ENCODE results near the gene WBP2.

The WBP2 gene

GRCh38 chr17:75830164-75831031 is 24.7 kb downstream of the WBP2 start:
- no peak for DNase-seq (ENCODE audit: low read depth in 2 of 3, low spot score in 1 of 3)

GRCh38 chr17:75829747-75830146 is 25.4 kb downstream of the WBP2 start:
- no peak for DNase-seq (ENCODE audit: low read depth in 2 of 3, low spot score in 1 of 3)

- DNase-seq (ENCODE audit: low read depth in 2 of 3, low spot score in 1 of 3): no peak
Observed at GRCh38 chr17:75828741-75829140, 26.4 kb downstream of the WBP2 start.

GRCh38 chr17:75828076-75828400 is 27.1 kb downstream of the WBP2 start:
- no peak for DNase-seq (ENCODE audit: low read depth in 2 of 3, low spot score in 1 of 3)

DNA sequence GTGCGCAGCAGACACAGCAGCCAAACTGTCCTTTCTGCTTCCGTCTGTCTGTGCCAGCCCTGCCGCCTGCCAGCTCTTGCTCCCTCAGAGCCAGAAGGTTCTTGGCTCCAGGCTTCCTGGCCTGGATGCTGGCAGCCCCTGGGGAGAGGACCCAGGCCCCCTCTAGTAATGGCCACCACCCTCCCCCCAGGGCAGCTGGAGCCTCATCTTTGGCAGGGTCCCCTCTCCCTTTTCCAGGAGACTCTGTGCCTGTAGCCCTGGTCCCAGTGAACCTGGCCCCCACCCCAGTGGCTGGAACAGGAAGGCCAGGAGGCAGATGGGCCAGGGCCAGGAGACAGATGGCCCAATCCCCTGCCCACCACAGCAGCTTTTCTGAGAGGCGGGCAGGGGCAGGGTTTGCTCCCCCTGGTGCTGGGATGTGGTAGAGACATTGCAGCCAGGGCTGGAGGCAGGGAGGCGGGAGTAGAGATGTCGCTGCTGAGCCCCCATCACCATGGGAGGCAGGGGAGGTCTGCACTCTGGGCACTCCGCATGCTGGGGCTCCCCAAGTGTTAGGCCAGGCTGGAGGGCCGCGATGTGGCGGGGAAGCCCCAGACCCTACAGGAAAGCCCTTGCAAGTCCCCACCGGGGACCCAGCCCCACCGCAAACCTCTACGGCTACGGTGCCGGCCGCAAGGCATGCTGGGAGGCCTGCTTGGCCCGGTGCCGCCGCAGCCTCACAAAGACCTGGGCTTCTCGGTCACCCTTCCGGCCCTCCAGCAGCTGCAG is 27.6 kb downstream of the WBP2 start:
- peak; percentile 43 to 73 (median 47) for DNase-seq (ENCODE audit: low read depth in 2 of 3, low spot score in 1 of 3)

DNA sequence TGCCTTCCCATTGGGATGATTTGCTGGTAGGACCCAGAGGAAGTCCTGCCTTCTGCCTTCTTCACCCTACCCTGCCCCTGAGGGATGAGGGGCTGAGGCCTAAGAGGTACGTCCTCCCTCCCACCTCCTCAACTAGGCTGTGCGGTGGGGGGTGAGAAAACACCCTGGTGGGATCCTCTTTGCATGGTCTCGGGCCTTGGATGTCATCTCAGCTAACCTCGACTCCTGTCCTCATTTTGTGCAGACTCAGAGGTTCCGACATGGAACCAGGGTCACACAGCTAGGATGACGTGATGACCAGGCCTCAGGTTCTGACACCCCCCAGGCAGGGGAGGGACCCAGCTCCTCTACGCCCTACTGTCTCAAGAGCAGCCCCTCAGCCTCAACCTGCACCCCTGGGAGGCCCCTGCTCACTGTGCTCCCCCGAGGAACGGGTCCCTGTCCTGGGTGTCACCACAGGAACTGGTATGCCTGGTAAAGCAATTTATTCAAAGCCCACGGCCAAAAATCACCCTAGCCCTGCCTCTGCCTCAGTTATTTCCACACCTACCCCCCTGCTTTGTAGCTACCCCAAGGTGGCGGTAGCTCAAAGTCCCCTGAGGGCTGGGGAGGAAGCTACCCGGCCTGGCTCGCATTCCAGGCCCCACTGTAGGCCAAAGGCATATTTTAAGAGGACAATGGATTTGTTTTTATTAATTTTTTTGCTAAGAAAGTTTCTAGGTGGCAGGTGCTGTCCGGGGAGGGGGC is 28.4 kb downstream of the WBP2 start:
- no peak for DNase-seq (ENCODE audit: low read depth in 2 of 3, low spot score in 1 of 3)

- DNase-seq (ENCODE audit: low read depth in 2 of 3, low spot score in 1 of 3): no peak
Observed at GRCh38 chr17:75825748-75826370, 29.3 kb downstream of the WBP2 start.

- no peak for DNase-seq (ENCODE audit: low read depth in 2 of 3, low spot score in 1 of 3)
Observed at GRCh38 chr17:75825149-75825552, 30.0 kb downstream of the WBP2 start.

GRCh38 chr17:75824666-75825065 is 30.5 kb downstream of the WBP2 start:
- DNase-seq (ENCODE audit: low read depth in 2 of 3, low spot score in 1 of 3): no peak

GRCh38 chr17:75824050-75824552 is 31.0 kb downstream of the WBP2 start:
- DNase-seq (ENCODE audit: low read depth in 2 of 3, low spot score in 1 of 3): no peak

- DNase-seq (ENCODE audit: low read depth in 2 of 3, low spot score in 1 of 3): no peak
Observed at GRCh38 chr17:75823257-75824041, 31.7 kb downstream of the WBP2 start.

- no peak for DNase-seq (ENCODE audit: low read depth in 2 of 3, low spot score in 1 of 3)
Observed at GRCh38 chr17:75822800-75823166, 32.4 kb downstream of the WBP2 start.

- no peak for DNase-seq (ENCODE audit: low read depth in 2 of 3, low spot score in 1 of 3)
Observed at GRCh38 chr17:75822119-75822799, 32.9 kb downstream of the WBP2 start.

- DNase-seq (ENCODE audit: low read depth in 2 of 3, low spot score in 1 of 3): no peak
Observed at GRCh38 chr17:75821552-75821951, 33.6 kb downstream of the WBP2 start.

DNA sequence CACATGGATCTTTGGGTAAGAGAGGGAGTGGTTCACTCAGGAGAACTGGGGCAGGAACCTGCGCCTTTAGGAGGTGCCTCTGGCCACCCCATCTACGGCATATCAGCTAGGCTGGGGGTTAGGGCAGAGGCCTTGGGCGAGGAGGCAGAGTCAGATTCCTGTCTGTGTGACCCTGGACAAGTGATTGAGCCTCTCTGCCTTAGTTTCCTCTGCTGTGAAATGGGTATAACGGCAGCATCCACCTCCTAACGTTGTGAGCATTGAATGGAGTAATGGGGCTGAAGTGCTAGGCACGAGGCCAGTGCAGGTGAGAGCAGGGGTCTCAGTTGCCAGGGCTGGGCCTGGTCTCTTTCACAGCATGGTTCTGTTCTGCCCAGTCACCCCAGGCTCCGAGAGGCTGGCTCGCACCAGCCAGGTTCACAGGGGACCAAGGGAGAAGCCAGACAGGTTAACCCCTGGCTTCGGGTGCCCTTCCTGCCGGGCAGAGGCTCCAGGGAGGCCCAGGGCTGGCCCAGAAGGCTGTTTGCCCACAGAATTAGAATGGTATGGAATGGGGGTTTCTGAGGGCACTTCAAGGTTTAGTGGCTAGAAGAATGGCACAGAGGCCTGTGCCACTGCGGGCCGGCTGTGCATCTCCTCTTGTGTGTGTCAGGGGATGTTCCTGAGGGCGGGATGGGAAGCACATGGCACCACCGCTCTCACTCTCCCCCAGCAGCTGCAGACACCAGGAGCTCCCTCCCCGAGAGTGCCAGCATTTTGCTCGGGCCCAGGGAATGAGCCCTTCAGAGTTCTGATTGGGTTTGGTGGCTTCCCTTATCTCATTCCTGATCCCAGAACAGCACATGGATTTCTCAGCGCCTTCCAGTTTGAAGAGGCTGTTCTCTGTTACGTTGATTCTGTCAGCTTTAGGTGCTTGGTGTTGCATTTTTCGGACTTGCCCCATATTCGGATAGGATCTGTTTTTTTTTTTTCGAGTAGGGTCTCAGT is 34.7 kb downstream of the WBP2 start:
- DNase-seq (ENCODE audit: low read depth in 2 of 3, low spot score in 1 of 3): no peak

DNA sequence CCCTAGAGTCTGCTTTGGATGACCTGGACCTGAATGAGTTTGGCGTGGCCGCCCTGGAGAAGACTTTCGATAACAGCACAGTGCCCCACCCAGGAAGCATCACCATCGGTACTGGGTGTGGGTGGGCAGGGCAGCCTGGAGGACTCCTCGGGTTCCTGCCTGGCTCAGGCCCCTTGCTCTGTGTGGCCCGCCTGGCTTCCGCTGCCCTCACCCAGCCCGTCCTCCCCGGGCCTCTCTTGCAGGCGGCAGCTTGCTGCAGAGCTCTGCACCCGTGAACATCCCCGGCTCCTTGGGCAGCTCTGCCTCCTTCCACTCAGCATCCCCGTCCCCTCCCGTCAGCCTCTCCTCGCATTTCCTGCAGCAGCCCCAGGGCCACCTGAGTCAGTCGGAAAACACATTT is 35.5 kb downstream of the WBP2 start:
- no peak for DNase-seq (ENCODE audit: low read depth in 2 of 3, low spot score in 1 of 3)

DNA sequence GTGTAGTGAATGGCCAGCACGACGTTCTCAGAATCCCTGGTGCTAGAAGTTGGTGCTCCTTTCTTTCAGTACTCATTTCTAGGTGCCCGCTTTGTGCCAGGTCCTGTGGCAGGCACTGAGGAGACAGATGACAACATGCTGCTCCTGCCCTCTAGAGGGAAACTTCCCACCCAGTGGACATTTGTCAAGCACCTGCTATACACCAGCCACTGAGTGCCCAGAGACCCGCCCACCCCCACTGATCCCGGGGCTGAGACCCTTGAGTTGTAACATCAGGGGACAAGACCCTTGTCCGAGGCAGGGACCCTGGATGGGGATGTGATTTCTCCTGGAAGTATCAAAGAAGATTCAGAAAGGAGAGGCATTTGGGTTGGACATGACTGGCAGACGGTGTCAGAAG is 36.0 kb downstream of the WBP2 start:
- no peak for DNase-seq (ENCODE audit: low read depth in 2 of 3, low spot score in 1 of 3)

GRCh38 chr17:75818326-75818885 is 36.7 kb downstream of the WBP2 start:
- no peak for DNase-seq (ENCODE audit: low read depth in 2 of 3, low spot score in 1 of 3)
